Cardiac septum (tissue), 1 donor: ENCODE data around the gene BIN2. TPM values are rescaled to one million over a fixed set of nuclear protein-coding genes. Genes with fewer than 3 reads are reported as not detected.
"Not testable (repeated sequence)": the region's sequence is repeated elsewhere in the genome, so short reads cannot be mapped to it uniquely, and the experiment has no call there.

Experiments
- DNase-seq: peaks from one replicate; pipeline ENCODE4 v3.0.0-alpha.2; 2020; ENCODE audit warnings: low spot score
- intact Hi-C: fragments of 100-400 bp; cut with DNase I; formaldehyde crosslinking; loops from one replicate; pipeline ENCODE4 v1.14.0; 2022
- total RNA-seq: library from RNA; stranded (reverse); fragmentation: NEBNext Ultra II Directional; extraction: Animal tissue kit (Norgen Biotek cat#: 25700); gene quantifications from one replicate; pipeline ENCODE4 v1.2.1, GENCODE V29; 2021
- donor health status: DM: no; HTN: no; CAD: no.

The BIN2 gene
- total RNA-seq, 1 donor from 2014 or later: 2.4 TPM

DNA sequence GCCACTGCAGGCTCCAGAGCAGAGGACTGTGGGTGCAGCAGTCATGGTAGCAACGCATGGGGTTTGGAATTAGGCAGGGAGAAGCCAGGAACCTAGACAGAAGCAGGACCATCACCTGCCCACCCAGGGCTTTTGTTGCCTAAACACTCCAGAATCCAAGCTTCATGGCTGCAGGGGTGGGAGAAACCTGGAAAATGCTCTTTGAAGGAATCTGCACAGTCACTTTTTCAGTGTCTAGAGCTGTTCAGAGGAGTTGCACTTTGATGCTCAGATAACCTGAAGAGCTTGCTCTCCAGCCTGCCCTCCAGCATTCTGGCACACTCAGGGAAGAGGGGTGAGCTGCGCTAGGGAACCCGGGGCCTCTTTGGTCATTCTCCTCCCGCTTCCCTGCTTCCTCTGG is 24.1 kb upstream of the BIN2 start:
- DNase-seq: no peak
- intact Hi-C loops: no loop called here

DNA sequence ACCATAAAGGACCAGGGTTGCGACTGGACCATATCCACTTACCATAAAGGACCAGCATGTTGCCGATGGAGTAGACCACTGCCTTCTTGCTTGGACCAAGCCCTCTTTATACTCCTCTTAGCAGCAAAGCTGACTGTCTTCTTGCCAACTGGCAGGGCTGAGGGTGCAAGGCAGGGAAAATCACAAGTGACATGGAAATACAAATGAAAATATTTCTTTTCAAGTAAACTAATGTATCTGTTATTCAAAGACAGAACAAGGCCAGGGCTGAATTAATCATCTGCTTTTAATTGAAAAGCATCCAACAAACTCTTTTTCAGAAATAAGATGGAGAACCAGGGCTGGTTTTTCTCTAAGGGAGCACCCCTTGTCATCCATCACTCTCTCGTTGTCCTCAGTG is 22.6 kb upstream of the BIN2 start, which contains the start of gene CELA1:
Gene CELA1 (minus strand): TSS at position 99 of the 400 bp plus-strand sequence. CDS start 41 bp downstream, at position 58.
- intact Hi-C loops: no loop called here
- no peak for DNase-seq

DNA sequence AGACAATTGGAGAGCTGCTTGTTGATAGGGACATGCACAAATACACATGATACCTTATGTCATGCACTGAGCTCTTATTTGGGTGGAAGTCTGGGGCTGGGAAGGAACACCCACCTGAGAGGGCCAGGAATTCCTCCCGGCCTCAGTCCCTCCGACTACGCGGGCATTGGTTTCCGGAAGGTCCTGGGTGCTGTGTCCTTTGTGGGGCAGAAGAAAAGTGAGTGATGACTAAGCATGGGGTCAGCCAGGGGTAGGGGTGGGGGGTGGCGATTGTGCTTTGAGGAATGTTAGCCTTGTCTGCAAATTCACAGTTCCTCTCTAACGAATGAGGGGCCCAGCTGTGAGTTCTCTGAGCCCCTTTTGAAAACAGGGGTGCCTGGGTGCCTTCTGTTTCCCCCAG is 21.7 kb upstream of the BIN2 start:
- no peak for DNase-seq
- intact Hi-C loops: no loop called here

DNA sequence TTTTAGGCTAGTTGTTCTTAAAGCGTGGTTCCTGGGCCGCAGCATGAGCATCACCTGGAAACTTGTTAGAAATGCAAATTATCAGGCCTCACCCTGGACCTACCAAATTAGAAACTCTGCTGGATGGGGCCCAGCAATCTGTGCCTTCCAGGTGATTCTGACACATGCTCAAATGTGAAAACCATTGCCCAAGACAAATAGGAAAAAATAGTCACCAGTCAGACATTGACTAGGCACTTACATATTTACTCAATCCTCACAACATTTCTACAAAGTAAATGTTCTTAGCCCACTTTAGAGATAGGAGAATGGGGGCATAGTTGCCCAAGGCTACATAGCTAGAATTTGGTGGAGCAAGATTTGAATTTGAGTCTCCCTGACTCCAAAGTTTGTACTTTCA is 19.2 kb upstream of the BIN2 start:
- intact Hi-C loops: loop anchor here (5.0 kb wide), 2 partner anchors 76 to 296 kb away; partner anchors contain the start of gene LETMD1
- no peak for DNase-seq

DNA sequence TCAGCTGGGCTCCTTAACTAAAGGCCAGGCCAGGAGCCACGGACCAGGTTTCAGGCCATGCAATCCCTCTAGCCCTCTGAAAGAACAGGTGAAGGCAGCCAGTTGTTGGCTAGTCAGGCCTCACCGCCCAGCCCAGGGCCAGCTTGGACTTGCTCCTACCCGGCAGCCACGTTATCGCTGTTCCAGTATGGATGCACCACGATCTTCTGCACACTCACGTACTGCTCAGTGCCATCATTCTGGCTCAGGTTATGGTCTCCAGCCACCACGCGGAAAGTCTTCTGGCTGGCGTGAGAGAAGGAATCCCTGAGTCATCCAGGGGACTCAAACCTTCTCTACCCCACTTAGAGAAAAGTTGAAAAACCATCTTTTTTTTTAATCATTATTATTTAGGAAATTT is 18.4 kb upstream of the BIN2 start:
- intact Hi-C loops: loop anchor here (5.0 kb wide), 2 partner anchors 75 to 295 kb away; partner anchors contain the start of gene LETMD1
- no peak for DNase-seq

DNA sequence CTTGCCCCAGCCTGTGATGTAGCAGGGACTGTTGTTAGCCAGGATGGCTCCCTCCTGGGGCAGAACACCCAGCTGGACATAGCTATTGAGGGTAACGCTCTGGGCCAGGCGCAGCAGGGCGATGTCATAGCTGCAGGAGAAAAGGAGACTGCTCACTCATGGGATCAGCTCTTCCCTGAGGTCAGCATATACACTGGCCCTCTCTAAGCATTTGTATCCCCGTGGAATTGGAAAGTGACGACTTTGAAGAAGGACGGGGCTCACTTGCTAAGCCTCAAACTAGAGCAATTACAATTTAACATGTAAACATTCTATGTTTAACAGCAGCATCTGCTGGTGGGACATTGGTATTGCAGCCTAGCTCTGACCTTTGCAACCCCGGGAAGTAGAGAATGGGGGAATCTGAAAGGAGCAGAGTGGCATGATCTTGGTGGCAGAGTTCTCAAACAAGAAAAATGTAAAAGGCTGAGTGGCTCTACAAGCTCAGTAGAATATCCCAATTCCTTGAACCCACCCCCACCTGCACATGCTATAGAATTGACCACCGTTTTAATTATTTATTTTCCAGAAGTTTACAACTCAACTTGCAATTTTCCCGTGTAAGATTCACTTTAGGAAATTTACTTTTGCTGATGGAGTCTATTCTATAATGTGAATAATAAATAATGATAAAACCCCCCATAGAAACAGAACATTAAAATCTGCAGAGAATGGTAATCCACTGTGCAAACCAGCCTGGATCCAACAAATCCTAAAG is 17.5 kb upstream of the BIN2 start:
- DNase-seq: no peak
- intact Hi-C loops: loop anchor here (2.0 to 5.0 kb wide), 3 partner anchors 74 to 515 kb away; partner anchors contain the start of gene LETMD1

DNA sequence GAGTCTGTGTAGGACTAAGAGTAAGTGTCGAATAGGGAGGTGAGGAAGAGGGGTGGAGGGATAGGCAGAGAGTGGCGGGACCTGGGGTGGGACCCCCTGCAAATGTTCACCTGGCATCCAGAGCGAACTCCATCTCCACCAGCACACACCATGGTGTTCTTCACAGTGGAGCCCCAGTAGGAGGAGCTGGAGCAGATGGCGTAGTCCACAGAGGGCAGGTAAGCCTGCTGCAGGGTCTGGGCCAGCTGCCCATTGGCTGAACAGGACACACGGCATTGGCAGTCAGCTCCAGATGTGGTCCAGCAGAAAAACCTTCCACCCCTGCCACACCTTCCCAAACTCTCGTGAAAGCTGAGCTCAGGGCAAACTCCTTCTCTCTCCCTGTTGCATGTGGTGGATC is 15.8 kb upstream of the BIN2 start:
- DNase-seq: no peak
- intact Hi-C loops: loop anchor here (2.0 to 5.0 kb wide), 3 partner anchors 72 to 513 kb away; partner anchors contain the start of gene LETMD1

DNA sequence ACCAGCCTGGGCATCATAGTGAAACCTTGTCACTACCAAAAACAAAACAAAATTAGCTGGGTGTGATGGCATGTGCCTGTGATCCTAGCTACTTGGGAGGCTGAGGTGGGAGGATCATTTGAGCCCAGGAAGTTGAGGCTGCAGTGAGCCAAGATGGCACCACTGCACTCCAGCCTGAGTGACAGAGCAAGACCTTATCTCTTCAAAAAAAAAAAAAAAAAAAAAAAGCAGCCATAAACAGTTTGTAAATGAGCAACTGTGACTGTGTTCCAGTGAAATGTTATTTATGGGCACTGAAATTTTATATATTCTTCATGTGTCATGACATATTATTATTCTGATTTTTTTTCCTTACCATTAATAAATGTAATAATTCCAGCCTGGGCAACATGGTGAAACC is 13.4 kb upstream of the BIN2 start:
- intact Hi-C loops: not testable (repeated sequence)

DNA sequence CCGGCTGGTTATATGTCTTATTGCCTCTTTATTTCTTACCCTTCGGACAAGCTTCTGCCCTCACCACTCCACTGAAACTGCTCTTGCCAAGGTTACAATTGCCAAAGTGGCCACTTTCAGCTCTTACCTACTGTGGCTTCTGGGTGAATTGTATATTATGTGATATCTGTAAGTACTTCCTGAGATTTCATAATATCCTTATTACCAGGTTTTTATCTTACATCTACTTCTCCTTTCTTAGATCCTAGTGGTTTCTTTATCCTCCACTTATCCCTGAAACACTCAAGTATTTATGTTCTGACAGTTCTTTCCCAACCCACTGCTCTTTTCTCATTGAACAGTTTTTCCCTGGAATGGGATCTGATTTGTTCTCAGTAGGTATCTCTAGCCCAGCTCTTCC is 12.0 kb upstream of the BIN2 start:
- intact Hi-C loops: no loop called here
- DNase-seq: no peak

More for the DNA sequence above, 13.4 kb upstream of the BIN2 start:
- DNase-seq: not testable (repeated sequence)

DNA sequence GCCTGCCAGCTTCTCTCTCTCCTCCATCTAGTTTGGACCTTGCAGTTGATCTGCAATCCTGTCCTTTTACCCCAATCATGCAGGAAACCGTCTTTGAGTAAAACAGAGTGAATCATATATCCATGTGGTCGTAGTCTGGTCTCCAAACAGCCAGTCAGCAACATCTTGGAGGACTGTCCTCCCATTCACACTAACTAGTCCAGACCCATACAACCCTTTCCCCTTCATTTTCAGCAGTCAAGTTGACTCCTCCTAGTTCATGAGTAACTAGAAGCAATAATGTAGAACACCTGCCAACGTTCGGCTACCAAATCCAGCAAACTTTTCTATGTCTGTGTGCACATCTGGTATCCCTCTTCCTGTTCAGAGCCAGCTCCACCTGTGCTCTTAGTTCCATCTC is 10.8 kb upstream of the BIN2 start:
- intact Hi-C loops: no loop called here
- DNase-seq: no peak

DNA sequence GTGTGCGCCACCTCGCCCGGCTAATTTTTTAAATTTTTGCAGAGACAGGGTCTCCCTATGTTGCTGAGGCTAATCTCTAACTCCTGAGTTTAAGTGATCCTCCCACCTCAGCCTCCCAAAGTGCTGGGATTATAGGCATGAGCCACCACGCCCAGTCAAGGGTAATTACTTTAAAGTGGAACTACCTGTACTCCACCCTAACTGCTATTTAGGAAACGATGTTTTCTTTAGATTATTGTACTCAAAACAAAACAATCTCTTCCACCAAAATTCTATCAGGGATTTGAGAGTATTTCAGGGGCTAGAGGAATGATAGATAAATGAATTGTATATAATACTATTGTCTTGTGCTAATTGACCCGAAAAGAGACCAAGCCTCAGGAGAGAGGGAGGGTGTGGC is 9.6 kb upstream of the BIN2 start:
- no peak for DNase-seq
- intact Hi-C loops: no loop called here

DNA sequence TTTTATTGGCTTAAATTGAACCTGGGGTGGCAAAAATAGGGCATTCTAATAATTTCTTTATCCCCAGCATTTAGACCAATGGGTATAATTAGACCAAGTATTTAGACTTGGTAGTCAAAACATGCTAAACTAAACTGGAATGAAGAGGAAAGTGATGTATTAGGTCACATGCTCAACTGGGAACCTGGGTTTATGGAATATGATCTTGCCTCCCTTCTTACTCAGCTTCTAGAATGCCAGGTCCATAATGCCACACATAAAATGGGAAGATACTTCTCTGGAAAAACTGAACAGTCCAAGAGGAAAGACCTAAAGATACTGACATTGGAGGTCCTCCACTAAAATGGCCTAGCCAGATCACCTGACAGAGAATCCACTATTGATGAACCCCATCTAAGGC is 6.2 kb upstream of the BIN2 start:
- DNase-seq: no peak
- intact Hi-C loops: no loop called here

DNA sequence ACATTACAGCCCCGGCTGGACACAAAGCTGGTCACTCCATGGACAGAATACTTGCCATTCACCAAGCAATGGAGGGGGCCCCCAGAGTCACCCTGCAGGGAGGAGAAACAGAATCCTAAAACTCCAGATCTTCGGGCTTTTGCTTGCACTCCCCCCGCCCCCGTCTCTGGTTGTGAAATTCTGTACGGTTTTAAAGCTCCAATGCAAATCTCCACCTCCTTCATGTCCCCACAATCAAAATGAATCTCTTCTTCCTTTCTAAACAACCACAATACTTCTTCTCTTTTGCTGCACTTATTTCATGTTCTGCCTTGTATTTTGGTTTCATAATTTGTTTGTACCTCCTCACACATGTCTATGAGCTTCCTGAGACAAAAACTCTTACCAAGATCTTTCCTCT is 5.8 kb upstream of the BIN2 start:
- no peak for DNase-seq
- intact Hi-C loops: no loop called here

DNA sequence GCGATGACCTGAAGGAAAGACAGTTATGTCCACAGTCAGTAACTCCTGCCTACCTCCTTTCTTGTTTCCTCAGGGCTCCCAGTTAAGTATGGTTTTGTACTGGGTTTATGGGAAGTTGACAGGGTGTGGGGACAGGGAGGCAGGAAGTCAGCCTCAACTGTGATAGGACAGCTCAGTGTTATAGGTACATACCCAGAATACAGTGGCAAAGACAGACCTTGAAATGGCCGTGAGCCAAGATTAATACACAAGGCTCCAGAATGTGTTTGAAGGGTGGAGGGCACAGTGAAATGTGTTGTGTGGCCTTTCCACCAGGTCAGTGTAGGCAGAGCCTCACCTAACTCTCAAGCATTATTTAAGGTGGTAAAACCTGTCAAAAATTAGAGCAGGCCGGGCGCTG is 4.6 kb upstream of the BIN2 start:
- intact Hi-C loops: no loop called here
- DNase-seq: no peak

DNA sequence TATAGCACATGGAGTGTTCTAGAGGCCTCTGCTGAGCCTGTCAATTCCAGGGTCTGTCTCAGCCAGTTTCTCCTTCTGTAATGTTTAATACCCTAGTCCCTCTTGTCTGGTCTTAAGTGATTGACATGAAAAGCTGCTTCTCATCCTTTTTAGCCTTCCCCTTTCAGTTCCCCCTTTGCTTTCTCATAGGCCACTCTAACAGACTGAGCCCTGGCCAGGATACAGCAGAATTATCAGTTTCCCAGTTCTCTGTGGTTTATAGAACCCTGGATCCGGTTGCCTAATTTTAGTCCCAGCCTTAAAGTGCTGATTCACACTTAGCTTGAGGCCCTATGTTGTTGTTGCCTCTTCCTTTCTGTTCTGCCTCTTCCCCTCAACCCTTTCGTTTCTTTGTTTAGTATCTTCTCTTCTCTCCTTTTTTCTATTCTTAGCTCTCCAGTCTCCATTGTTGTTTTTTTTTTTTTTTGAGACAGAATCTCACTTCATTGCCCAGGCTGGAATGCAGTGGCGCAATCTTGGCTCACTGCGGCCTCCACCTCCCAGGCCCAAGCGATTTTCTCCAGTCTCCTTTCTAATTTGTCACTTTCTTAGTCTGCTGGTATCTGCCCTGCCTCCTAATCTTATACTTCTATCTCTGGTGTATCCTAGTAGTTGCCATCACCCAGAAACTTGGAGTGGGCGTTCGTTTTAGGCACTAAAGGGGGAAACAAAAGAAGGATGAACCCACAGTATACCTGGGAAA is 2.9 kb upstream of the BIN2 start:
- intact Hi-C loops: no loop called here
- DNase-seq: no peak

DNA sequence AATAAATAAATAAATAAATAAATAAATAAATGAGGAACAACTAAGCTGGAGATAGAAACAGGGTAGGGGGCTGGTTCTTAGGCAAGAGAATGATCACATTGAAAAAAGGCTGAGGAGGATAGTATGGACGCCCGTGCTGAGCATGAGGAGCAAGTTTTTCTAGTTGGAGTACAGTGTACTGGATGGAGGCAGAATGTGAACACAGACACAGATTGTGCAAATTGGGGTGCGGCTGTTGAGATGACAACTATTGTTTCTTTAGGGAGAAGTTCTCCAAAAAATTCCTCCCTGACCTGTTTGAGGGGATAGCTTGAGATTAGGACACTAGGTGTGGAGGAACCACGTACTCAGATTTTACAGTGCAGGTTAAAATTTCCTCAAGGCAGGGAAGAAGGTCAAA is 979 bp upstream of the BIN2 start:
- intact Hi-C loops: no loop called here

DNA sequence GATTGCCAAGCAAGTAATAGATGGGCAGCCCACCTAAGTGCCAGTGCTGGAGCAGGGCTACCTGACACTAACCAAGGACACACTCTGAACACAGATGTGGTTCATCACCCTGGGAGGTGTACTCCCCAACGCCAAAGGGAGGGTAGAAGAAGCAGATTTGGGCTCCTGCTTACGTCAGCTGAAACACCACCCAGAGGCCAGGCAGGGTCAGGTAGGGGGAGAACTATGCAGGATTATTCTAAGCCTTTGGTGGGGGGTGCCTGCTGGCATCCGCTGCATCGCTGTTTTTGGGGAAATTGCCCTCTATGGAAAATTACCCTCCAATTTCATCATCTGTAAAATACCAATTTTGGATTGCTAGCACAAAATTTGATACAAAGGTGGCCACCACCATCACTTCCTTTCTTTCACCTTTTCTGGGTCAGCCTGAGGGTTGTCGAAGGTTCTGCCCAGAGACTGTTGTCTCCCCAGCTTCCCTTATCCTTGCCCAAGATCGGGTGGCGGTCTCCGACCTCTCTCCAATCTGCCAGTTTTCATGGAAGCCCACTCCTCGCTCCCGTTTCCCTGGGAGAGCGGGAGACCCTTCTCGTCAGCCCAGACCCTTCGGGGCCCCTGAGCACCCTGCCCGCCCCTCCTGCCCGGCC is 535 bp downstream of the BIN2 start:
- intact Hi-C loops: no loop called here
- no peak for DNase-seq

More for the DNA sequence above, 979 bp upstream of the BIN2 start:
- no peak for DNase-seq

DNA sequence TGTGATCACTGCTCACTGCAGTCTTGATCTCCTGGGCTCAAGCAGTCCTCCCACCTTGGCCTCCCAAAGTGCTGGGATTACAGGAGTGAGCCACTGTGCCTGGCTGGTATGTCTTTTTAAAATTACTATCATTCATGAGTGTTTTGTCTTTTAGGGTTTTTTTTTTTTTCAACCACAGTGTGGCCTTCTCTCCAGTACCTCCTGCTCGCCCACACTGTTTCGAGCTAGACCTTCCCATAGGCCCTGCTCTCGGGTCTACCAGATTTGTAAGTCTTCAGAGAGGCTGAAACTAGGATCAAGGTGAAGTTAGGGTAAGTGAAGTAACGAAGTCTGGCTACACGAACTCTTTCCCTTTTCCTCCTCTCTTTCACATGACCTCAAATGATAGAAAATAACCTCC is 1.5 kb downstream of the BIN2 start:
- DNase-seq: no peak
- intact Hi-C loops: no loop called here

DNA sequence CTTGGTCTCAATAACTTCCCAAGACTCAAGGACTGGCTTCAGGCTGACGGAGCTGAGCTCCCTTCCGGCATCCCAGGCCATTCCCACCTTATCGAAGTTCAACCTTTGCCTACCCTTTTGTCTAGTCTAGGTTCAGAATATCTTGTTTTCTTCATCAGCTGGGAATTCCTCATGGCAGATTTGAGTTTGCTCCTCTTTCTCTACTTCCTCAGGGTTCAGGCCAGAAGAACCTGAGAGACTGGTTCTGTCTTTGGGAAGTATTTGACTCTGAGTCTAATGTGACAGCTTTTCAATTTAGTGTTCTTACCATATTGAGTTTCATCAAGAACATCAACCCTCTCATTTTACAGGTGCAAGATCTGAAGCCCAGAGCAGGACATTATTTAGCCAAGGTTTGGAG is 2.1 kb downstream of the BIN2 start:
- DNase-seq: no peak
- intact Hi-C loops: no loop called here

DNA sequence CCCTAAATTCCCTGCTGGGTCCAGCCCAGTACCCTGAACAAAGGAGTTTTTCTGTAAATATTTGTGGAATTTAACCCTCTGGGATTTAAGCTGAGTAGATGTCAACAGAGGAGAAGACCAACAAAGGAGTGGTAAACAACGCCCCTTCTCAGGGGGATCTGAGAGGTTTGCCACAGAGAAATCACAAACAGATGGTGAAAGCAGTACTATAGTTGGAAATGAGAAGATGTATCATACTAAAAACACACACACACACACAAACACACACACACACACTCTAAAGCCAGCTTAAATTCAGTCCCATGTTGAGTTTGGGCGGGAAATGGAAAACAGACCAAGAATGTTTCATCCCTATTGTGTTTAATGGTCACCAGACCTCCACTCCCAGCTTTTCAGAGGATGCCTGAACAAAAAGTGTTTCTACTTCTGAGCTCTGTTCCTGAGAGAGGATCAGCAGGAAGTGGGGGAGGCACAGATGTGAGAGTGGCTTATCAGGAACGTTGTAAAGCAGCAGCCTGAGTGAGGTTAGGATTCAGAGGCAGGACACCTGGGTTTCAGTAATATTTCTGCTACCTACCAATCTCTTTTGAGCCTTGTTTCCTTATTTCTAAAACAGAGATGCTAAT is 3.2 kb downstream of the BIN2 start:
- no peak for DNase-seq
- intact Hi-C loops: no loop called here
